CD4-positive, CD25-positive, alpha-beta regulatory T cell (primary cell): ENCODE measurements around the gene CDKAL1. TPM values are rescaled to one million over a fixed set of nuclear protein-coding genes. Genes with fewer than 3 reads are reported as not detected.
"Not testable (repeated sequence)": the region's sequence is repeated elsewhere in the genome, so short reads cannot be mapped to it uniquely, and the experiment has no call there.

Experiments used
- ATAC-seq, 2 donors: fragments of 150-1000 bp; cut with Tn5 transposase; one replicate each; pipeline ENCODE4 v1.10.0; 2021; ENCODE audit warnings: low read depth in 2 of 2, moderate number of reproducible peaks in 2 of 2, moderate library complexity in 1 of 2
- DNase-seq, 3 donors: peaks; one replicate each; pipeline versions ENCODE4 v3.0.0 to v3.0.0-alpha.2; 2012 to 2022; ENCODE audit warnings: mixed read lengths in 1 of 3
- H3K27ac ChIP-seq: one replicate; pipeline ENCODE4 v1.7.0; 2013; ENCODE audit warnings: mild to moderate bottlenecking, low read length; ENCODE audit not compliant: insufficient read depth, poor library complexity, severe bottlenecking
- H3K27me3 ChIP-seq: one replicate; pipeline ENCODE4 v1.7.0; 2013; ENCODE audit warnings: low read length; ENCODE audit not compliant: control insufficient read depth, insufficient read depth
- H3K36me3 ChIP-seq: one replicate; pipeline ENCODE4 v1.7.0; 2013; ENCODE audit warnings: mild to moderate bottlenecking, low read length, moderate library complexity; ENCODE audit not compliant: control insufficient read depth, insufficient read depth
- H3K4me1 ChIP-seq: 2 replicates; pipeline ENCODE4 v1.7.0; 2013; ENCODE audit warnings: mild to moderate bottlenecking, low read length; ENCODE audit not compliant: insufficient read depth, control insufficient read depth, poor library complexity, severe bottlenecking
- H3K4me3 ChIP-seq: one replicate; pipeline ENCODE4 v1.7.0; 2013; ENCODE audit warnings: low read depth, mild to moderate bottlenecking, low read length, moderate library complexity
- H3K9me3 ChIP-seq, 2 experiments: 1 replicate in 1 of 2; 2 replicates in 1 of 2; pipeline ENCODE4 v1.7.0; 2013; ENCODE audit warnings: low read length in 2 of 2, mild to moderate bottlenecking in 1 of 2, moderate library complexity in 1 of 2; ENCODE audit not compliant: control insufficient read depth in 2 of 2
- H3K27ac Mint-ChIP-seq, 3 donors: one replicate each; pipeline ENCODE4 v1.8.0; 2020 to 2022; ENCODE audit warnings: mild to moderate bottlenecking in 3 of 3, mixed read lengths in 3 of 3, moderate library complexity in 2 of 3
- H3K27me3 Mint-ChIP-seq: one replicate; pipeline ENCODE4 v1.8.0; 2022; ENCODE audit warnings: mild to moderate bottlenecking, mixed read lengths
- H3K36me3 Mint-ChIP-seq: one replicate; pipeline ENCODE4 v1.8.0; 2020; ENCODE audit warnings: mixed read lengths
- H3K4me1 Mint-ChIP-seq, 4 donors: one replicate each; pipeline ENCODE4 v1.8.0; 2020 to 2022; ENCODE audit warnings: mixed read lengths in 4 of 4, mild to moderate bottlenecking in 1 of 4
- H3K4me3 Mint-ChIP-seq, 4 donors: one replicate each; pipeline ENCODE4 v1.8.0; 2020 to 2022; ENCODE audit warnings: mild to moderate bottlenecking in 4 of 4, mixed read lengths in 4 of 4, moderate library complexity in 3 of 4
- H3K9me3 Mint-ChIP-seq, 7 donors: one replicate each; pipeline ENCODE4 v1.8.0; 2020 to 2022; ENCODE audit warnings: mixed read lengths in 7 of 7, mild to moderate bottlenecking in 3 of 7, moderate library complexity in 2 of 7
- polyA plus RNA-seq, 4 donors: library from polyadenylated mRNA; unstranded; fragments of 300-500 nt; fragmentation: Illumina TruSeq; gene quantifications; one replicate each; pipeline ENCODE4 v1.2.3, GENCODE V29; 2021
- total RNA-seq: library from RNA; stranded (reverse); gene quantifications from one replicate; pipeline ENCODE4 v1.2.3, GENCODE V29; 2022

The CDKAL1 gene
- total and polyA plus RNA-seq, 5 donors from 2014 or later = 26.1 to 39.4 (median 30.4) TPM

- Histone ChIP-seq H3K4me1 (peaks cover 17% of the 10 kb centered on the region), H3K9me3 (no peaks in the 10 kb centered on the region), H3K27ac (no peak overlapping the region), H3K27me3 (no peaks in the 10 kb centered on the region), H3K36me3 (peaks cover 27% of the 10 kb centered on the region), H3K4me3 (no peak overlapping the region)
- ATAC-seq (no peak), DNase-seq (no peak)
- Mint-ChIP-seq H3K4me1 (peaks cover 30 to 73% (median 54%) of the 10 kb centered on the region in 4 donors), H3K27ac (no peak overlapping the region), H3K36me3 (peaks cover 27% of the 10 kb centered on the region), H3K27me3 (no peaks in the 10 kb centered on the region), H3K4me3 (no peak overlapping the region), H3K9me3 (no peaks in the 10 kb centered on the region)
Measured at GRCh38 chr6:20539387-20539786, 5.1 kb downstream of the CDKAL1 start.

DNA sequence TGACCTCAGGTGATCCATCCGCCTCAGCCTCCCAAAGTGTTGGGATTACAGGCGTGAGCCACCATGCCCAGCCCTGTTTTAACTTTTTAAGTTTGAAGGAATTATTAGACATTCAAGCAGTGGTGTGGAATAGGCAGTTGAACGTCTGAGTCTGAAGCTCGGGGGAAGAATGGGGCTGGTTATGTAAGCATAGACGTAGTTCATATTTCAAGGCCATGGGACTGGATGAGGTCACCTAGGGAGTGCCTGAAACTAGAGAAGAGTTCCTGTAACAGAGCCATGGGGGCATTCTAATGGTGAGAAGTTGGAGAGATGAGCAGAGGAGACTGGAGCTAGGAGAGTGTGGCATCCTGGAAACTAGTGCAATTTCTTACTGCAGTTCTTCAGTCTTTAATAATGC lies 6.4 kb downstream of the CDKAL1 start:
- H3K27me3 ChIP-seq = no peaks in the 10 kb centered on the region
- no peaks in the 10 kb centered on the region for H3K9me3 ChIP-seq
- peak overlapping the region in 2 of 3 donors; percentile 26 to 87 for H3K27ac Mint-ChIP-seq
- no peak for ATAC-seq
- no peak overlapping the region for H3K4me3 ChIP-seq
- peaks cover 29% of the 10 kb centered on the region for H3K36me3 ChIP-seq
- H3K4me3 Mint-ChIP-seq = peak overlapping the region in 1 of 4 donors; percentile 44
- peaks cover 33% of the 10 kb centered on the region for H3K36me3 Mint-ChIP-seq
- H3K27me3 Mint-ChIP-seq = no peaks in the 10 kb centered on the region
- peaks cover 0 to 1% (median 0%) of the 10 kb centered on the region in 7 donors for H3K9me3 Mint-ChIP-seq
- no peak for DNase-seq
- H3K4me1 ChIP-seq = peaks cover 7% of the 10 kb centered on the region
- peaks cover 31 to 62% (median 50%) of the 10 kb centered on the region in 4 donors for H3K4me1 Mint-ChIP-seq
- no peak overlapping the region for H3K27ac ChIP-seq

GRCh38 chr6:20541382-20541781 lies 7.1 kb downstream of the CDKAL1 start:
- H3K9me3 Mint-ChIP-seq = peaks cover 0 to 1% (median 0%) of the 10 kb centered on the region in 7 donors
- no peak for ATAC-seq
- H3K27ac Mint-ChIP-seq = no peak overlapping the region
- no peaks in the 10 kb centered on the region for H3K27me3 Mint-ChIP-seq
- no peak for DNase-seq
- Histone ChIP-seq H3K4me1 (peaks cover 4% of the 10 kb centered on the region), H3K27me3 (no peaks in the 10 kb centered on the region), H3K27ac (no peak overlapping the region), H3K4me3 (no peak overlapping the region), H3K36me3 (peaks cover 33% of the 10 kb centered on the region), H3K9me3 (no peaks in the 10 kb centered on the region)
- peaks cover 29 to 59% (median 47%) of the 10 kb centered on the region in 4 donors for H3K4me1 Mint-ChIP-seq
- peaks cover 36% of the 10 kb centered on the region for H3K36me3 Mint-ChIP-seq
- H3K4me3 Mint-ChIP-seq = no peak overlapping the region

DNA sequence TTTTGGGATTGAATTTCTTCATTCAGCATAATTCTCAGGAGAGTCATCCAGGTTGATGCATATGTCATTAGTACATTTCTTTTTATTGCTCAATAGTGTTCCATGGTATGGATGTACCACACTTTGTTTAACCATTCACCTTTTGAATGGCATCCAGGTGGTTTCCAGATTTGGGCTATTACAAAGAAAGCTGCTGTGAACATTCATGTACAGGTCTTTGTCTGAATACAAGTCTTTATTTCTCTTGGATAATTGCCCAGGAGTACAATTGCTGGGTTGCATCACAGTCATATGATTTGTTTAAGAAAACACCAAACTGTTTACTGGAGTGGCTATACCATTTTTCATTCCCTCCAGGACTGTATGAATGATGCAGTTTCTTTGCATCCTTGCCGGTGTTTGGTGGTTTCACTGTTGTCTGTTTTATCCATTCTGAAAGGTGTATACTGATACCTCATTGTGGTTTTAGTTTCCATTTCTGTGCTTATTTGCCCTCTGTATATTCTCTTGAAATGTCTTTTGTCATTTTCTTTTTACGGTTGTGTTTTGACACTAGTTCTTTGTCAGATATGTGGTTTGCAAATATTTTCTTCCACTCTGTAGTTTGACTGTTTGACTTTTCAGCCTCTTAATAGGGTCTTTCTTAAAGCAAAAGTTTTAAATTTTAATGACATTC lies 8.8 kb downstream of the CDKAL1 start:
- Histone ChIP-seq H3K27me3 (no peaks in the 10 kb centered on the region), H3K9me3 (no peaks in the 10 kb centered on the region), H3K4me3 (peak overlapping the region; percentile 23), H3K4me1 (peaks cover 4% of the 10 kb centered on the region), H3K27ac (no peak overlapping the region), H3K36me3 (peaks cover 42% of the 10 kb centered on the region)
- H3K4me1 Mint-ChIP-seq = peaks cover 29 to 50% (median 41%) of the 10 kb centered on the region in 4 donors
- no peak overlapping the region for H3K27ac Mint-ChIP-seq
- H3K27me3 Mint-ChIP-seq = no peaks in the 10 kb centered on the region
- H3K9me3 Mint-ChIP-seq = peaks cover 0 to 1% (median 0%) of the 10 kb centered on the region in 7 donors
- peaks cover 42% of the 10 kb centered on the region for H3K36me3 Mint-ChIP-seq
- no peak for ATAC-seq
- DNase-seq = peak in 1 of 3 donors; percentile 65
- H3K4me3 Mint-ChIP-seq = peak overlapping the region in 1 of 4 donors; percentile 48

- ATAC-seq = no peak
- peaks cover 35% of the 10 kb centered on the region for H3K36me3 Mint-ChIP-seq
- Histone ChIP-seq H3K27ac (no peak overlapping the region), H3K4me3 (no peak overlapping the region), H3K9me3 (no peaks in the 10 kb centered on the region), H3K36me3 (peaks cover 41% of the 10 kb centered on the region), H3K4me1 (no peaks in the 10 kb centered on the region), H3K27me3 (no peaks in the 10 kb centered on the region)
- H3K9me3 Mint-ChIP-seq = peaks cover 0 to 2% (median 0%) of the 10 kb centered on the region in 7 donors
- H3K4me1 Mint-ChIP-seq = peaks cover 10 to 14% (median 13%) of the 10 kb centered on the region in 4 donors
- no peak for DNase-seq
- H3K4me3 Mint-ChIP-seq = no peak overlapping the region
- H3K27ac Mint-ChIP-seq = no peak overlapping the region
- H3K27me3 Mint-ChIP-seq = no peaks in the 10 kb centered on the region
Measured at GRCh38 chr6:20548264-20548663, 14.0 kb downstream of the CDKAL1 start.

GRCh38 chr6:20549398-20549797 lies 15.1 kb downstream of the CDKAL1 start:
- H3K4me3 Mint-ChIP-seq, H3K9me3 ChIP-seq, H3K27ac ChIP-seq, H3K27me3 ChIP-seq, DNase-seq, H3K27ac Mint-ChIP-seq, H3K27me3 Mint-ChIP-seq, H3K9me3 Mint-ChIP-seq, H3K4me1 ChIP-seq, ATAC-seq, H3K4me3 ChIP-seq: not testable (repeated sequence)
- H3K4me1 Mint-ChIP-seq = peaks cover 7 to 12% (median 9%) of the 10 kb centered on the region in 4 donors
- peaks cover 35% of the 10 kb centered on the region for H3K36me3 Mint-ChIP-seq
- H3K36me3 ChIP-seq = peaks cover 41% of the 10 kb centered on the region

- peaks cover 0 to 1% (median 0%) of the 10 kb centered on the region in 7 donors for H3K9me3 Mint-ChIP-seq
- no peaks in the 10 kb centered on the region for H3K27me3 ChIP-seq
- ATAC-seq = no peak
- peaks cover 20% of the 10 kb centered on the region for H3K36me3 Mint-ChIP-seq
- H3K36me3 ChIP-seq = peaks cover 23% of the 10 kb centered on the region
- peaks cover 0 to 6% (median 3%) of the 10 kb centered on the region in 4 donors for H3K4me1 Mint-ChIP-seq
- H3K27ac ChIP-seq = no peak overlapping the region
- H3K4me3 Mint-ChIP-seq = no peak overlapping the region
- H3K27me3 Mint-ChIP-seq = no peaks in the 10 kb centered on the region
- no peaks in the 10 kb centered on the region for H3K4me1 ChIP-seq
- no peak overlapping the region for H3K4me3 ChIP-seq
- H3K27ac Mint-ChIP-seq = no peak overlapping the region
- DNase-seq = no peak
- H3K9me3 ChIP-seq = no peaks in the 10 kb centered on the region
Measured at GRCh38 chr6:20554326-20554725, 20.1 kb downstream of the CDKAL1 start.

- no peaks in the 10 kb centered on the region for H3K4me1 ChIP-seq
- H3K27ac ChIP-seq = no peak overlapping the region
- Mint-ChIP-seq H3K36me3 (peaks cover 19% of the 10 kb centered on the region), H3K27ac (no peak overlapping the region), H3K4me1 (peaks cover 0 to 6% (median 3%) of the 10 kb centered on the region in 4 donors), H3K27me3 (no peaks in the 10 kb centered on the region), H3K9me3 (peaks cover 0 to 1% (median 0%) of the 10 kb centered on the region in 7 donors), H3K4me3 (no peak overlapping the region)
- H3K27me3 ChIP-seq = no peaks in the 10 kb centered on the region
- H3K36me3 ChIP-seq = peaks cover 22% of the 10 kb centered on the region
- no peaks in the 10 kb centered on the region for H3K9me3 ChIP-seq
- no peak overlapping the region for H3K4me3 ChIP-seq
- no peak for DNase-seq
- ATAC-seq = no peak
Measured at GRCh38 chr6:20554817-20555216, 20.6 kb downstream of the CDKAL1 start.
